ENCODE data around the gene PAIP2B. TPM values are rescaled to one million over a fixed set of nuclear protein-coding genes. Genes with fewer than 3 reads are reported as not detected.

Gene PAIP2B
- total and polyA plus RNA-seq, 10 of the 15 experiments (the other 5 are each of a cell fraction or from before 2014, with no cell fraction given): 0.06 to 0.79 (median 0.32) TPM

- Histone ChIP-seq H4K20me1 (ENCODE audit: control insufficient read depth, insufficient read depth) (no peaks in the 10 kb centered on the region), H3K9me3 (replicated peaks; ENCODE audit: control insufficient read depth, insufficient read depth, low read length) (no peaks in the 10 kb centered on the region), H3K79me2 (ENCODE audit: control insufficient read depth, insufficient read depth, low read length) (no peaks in the 10 kb centered on the region), H3K27me3 (replicated peaks in 1 of 2; ENCODE audit: control insufficient read depth in 2 of 2, insufficient read depth in 2 of 2, low read length in 1 of 2) (no peaks in the 10 kb centered on the region), H3K36me3 (ENCODE audit: control insufficient read depth in 2 of 2, insufficient read depth in 2 of 2, low read length in 1 of 2) (no peaks in the 10 kb centered on the region), H2AFZ (ENCODE audit: control insufficient read depth, low read depth, low read length) (no peak overlapping the region), H3K4me2 (ENCODE audit: control insufficient read depth, insufficient read depth) (no peak overlapping the region), H3K9ac (ENCODE audit: control insufficient read depth, insufficient read depth, low read length) (no peak overlapping the region), H3K27ac (ENCODE audit: control insufficient read depth, insufficient read depth) (no peak overlapping the region), H3K4me1 (ENCODE audit: control insufficient read depth, insufficient read depth, low read length) (no peaks in the 10 kb centered on the region), H3K4me3 (no peak overlapping the region)
- POLR2A ChIA-PET: no interaction called here
- SMC1A ChIA-PET (ENCODE audit: uncharacterized antibody, unreplicated experiment): no interaction called here
- CTCF ChIA-PET: no interaction called here
- no peak for TF ChIP-seq DPF2 (IDR thresholded peaks at IDR 0.05)
- TF ChIP-seq CHD4 (IDR thresholded peaks at IDR 0.05): no peak
- no peak for TF ChIP-seq IKZF2 (IDR thresholded peaks at IDR 0.05)
- no peak for TF ChIP-seq SMARCA5 (IDR thresholded peaks at IDR 0.05)
- TF ChIP-seq NRF1 (conservative IDR thresholded peaks at IDR 0.05; ENCODE audit: low read depth, low read length): no peak
- TF ChIP-seq RELB (IDR thresholded peaks at IDR 0.05; ENCODE audit: low read depth): no peak
- no peak for TF ChIP-seq ETV6 (conservative IDR thresholded peaks at IDR 0.05 in 1 of 2, IDR thresholded peaks at IDR 0.05 in 1 of 2; ENCODE audit: borderline replicate concordance in 1 of 2, low read depth in 1 of 2)
- TF ChIP-seq, protein P1, sequence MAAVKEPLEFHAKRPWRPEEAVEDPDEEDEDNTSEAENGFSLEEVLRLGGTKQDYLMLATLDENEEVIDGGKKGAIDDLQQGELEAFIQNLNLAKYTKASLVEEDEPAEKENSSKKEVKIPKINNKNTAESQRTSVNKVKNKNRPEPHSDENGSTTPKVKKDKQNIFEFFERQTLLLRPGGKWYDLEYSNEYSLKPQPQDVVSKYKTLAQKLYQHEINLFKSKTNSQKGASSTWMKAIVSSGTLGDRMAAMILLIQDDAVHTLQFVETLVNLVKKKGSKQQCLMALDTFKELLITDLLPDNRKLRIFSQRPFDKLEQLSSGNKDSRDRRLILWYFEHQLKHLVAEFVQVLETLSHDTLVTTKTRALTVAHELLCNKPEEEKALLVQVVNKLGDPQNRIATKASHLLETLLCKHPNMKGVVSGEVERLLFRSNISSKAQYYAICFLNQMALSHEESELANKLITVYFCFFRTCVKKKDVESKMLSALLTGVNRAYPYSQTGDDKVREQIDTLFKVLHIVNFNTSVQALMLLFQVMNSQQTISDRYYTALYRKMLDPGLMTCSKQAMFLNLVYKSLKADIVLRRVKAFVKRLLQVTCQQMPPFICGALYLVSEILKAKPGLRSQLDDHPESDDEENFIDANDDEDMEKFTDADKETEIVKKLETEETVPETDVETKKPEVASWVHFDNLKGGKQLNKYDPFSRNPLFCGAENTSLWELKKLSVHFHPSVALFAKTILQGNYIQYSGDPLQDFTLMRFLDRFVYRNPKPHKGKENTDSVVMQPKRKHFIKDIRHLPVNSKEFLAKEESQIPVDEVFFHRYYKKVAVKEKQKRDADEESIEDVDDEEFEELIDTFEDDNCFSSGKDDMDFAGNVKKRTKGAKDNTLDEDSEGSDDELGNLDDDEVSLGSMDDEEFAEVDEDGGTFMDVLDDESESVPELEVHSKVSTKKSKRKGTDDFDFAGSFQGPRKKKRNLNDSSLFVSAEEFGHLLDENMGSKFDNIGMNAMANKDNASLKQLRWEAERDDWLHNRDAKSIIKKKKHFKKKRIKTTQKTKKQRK (IDR thresholded peaks at IDR 0.05; ENCODE audit: low read depth, low read length): no peak
- DNase-seq (ENCODE audit: low read depth, low spot score) (no peak), FAIRE-seq (no peak), ATAC-seq (no peak)
- BruUV-seq (replicated peaks): no TSS peak
- WGBS (ENCODE audit: insufficient coverage, insufficient replicate concordance, low lambda C conversion rate, missing lambda C conversion rate): 67% methylated on average over 3 of the region's 3 CpGs
- intact Hi-C loops (cut with micrococcal nuclease; ENCODE audit: unreplicated experiment) (no loop called here), in situ Hi-C loops (cut with MboI) (no loop called here)
- RAD21 ChIA-PET (ENCODE audit: unreplicated experiment): no interaction called here
Measured at GRCh38 chr2:71254078-71254477, 27.2 kb upstream of the PAIP2B start.
